Progenitor cell of endocrine pancreas (in vitro differentiated cells): Measurements from ENCODE around the gene SH2D6. TPM values are rescaled to one million over a fixed set of nuclear protein-coding genes. Genes with fewer than 3 reads are reported as not detected.

ENCODE experiments used
- DNase-seq: peaks from one replicate; pipeline ENCODE4 v3.0.0; 2021; ENCODE audit warnings: low spot score; ENCODE audit not compliant: unreplicated experiment
- H3K27ac Mint-ChIP-seq: 2 replicates; pipeline ENCODE4 v1.8.0; 2021; ENCODE audit warnings: mild to moderate bottlenecking, moderate library complexity, mixed read lengths
- H3K27me3 Mint-ChIP-seq: 2 replicates; pipeline ENCODE4 v1.8.0; 2021; ENCODE audit warnings: mixed read lengths
- H3K36me3 Mint-ChIP-seq: 2 replicates; pipeline ENCODE4 v1.8.0; 2022; ENCODE audit warnings: mixed read lengths; ENCODE audit not compliant: insufficient read depth
- H3K4me1 Mint-ChIP-seq: 2 replicates; pipeline ENCODE4 v1.8.0; 2021; ENCODE audit warnings: low read depth, mixed read lengths
- H3K4me3 Mint-ChIP-seq: 2 replicates; pipeline ENCODE4 v1.8.0; 2021; ENCODE audit warnings: low read depth, mild to moderate bottlenecking, moderate library complexity, mixed read lengths
- H3K9me3 Mint-ChIP-seq: 2 replicates; pipeline ENCODE4 v1.8.0; 2021; ENCODE audit warnings: low read depth, mixed read lengths
- total RNA-seq: library from RNA; stranded (reverse); gene quantifications from 2 replicates; pipeline ENCODE4 v1.2.1, GENCODE V29; 2021
- TF ChIP-seq, protein P1 (sequence below): fragments of 200-600 bp; sonication (generic); IDR thresholded peaks from one replicate; pipeline ENCODE4 v1.5.0; 2021; ENCODE audit warnings: antibody characterized with exemption, mild to moderate bottlenecking; ENCODE audit not compliant: unreplicated experiment

SH2D6 gene
- total RNA-seq, 1 donor from 2014 or later: 0.29 TPM

- Mint-ChIP-seq H3K36me3 (no peaks in the 10 kb centered on the region), H3K27me3 (no peaks in the 10 kb centered on the region), H3K27ac (no peak overlapping the region), H3K4me3 (no peak overlapping the region), H3K9me3 (no peaks in the 10 kb centered on the region), H3K4me1 (peaks cover 3% of the 10 kb centered on the region)
- TF ChIP-seq, protein P1, sequence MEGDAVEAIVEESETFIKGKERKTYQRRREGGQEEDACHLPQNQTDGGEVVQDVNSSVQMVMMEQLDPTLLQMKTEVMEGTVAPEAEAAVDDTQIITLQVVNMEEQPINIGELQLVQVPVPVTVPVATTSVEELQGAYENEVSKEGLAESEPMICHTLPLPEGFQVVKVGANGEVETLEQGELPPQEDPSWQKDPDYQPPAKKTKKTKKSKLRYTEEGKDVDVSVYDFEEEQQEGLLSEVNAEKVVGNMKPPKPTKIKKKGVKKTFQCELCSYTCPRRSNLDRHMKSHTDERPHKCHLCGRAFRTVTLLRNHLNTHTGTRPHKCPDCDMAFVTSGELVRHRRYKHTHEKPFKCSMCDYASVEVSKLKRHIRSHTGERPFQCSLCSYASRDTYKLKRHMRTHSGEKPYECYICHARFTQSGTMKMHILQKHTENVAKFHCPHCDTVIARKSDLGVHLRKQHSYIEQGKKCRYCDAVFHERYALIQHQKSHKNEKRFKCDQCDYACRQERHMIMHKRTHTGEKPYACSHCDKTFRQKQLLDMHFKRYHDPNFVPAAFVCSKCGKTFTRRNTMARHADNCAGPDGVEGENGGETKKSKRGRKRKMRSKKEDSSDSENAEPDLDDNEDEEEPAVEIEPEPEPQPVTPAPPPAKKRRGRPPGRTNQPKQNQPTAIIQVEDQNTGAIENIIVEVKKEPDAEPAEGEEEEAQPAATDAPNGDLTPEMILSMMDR: no peak
- no peak for DNase-seq
These were observed 8.9 kb downstream of the SH2D6 start for GRCh38 chr2:85427300-85427835.

GRCh38 chr2:85428343-85428881 is 9.9 kb downstream of the SH2D6 start:
- Mint-ChIP-seq H3K27ac (no peak overlapping the region), H3K4me1 (peaks cover 2% of the 10 kb centered on the region), H3K9me3 (no peaks in the 10 kb centered on the region), H3K4me3 (no peak overlapping the region), H3K27me3 (no peaks in the 10 kb centered on the region), H3K36me3 (no peaks in the 10 kb centered on the region)
- no peak for DNase-seq
- TF ChIP-seq, protein P1: no peak

- Mint-ChIP-seq H3K4me1 (no peaks in the 10 kb centered on the region), H3K4me3 (no peak overlapping the region), H3K27ac (peak overlapping the region; percentile 27), H3K9me3 (no peaks in the 10 kb centered on the region), H3K27me3 (no peaks in the 10 kb centered on the region), H3K36me3 (no peaks in the 10 kb centered on the region)
- no peak for DNase-seq
- TF ChIP-seq, protein P1: no peak
These were observed 10.9 kb downstream of the SH2D6 start for GRCh38 chr2:85429213-85429923.

DNA sequence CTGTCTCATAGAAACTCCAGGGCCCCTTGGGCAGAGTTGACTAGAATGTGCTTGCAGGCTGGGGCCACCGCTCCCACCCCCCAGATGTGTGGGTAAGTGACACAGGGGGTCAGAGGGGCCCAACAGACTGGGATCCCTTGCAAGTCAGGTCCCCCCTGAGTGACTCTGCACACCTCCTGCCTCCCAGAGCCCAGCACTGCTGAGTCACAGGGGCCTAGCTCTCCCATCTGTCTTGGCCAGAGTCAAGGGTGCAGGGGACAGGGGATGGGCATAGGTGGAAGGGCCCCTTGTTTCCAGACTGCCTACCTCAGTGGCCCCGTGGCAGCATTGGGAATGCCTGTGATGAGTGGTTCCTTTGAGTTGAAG is 11.4 kb downstream of the SH2D6 start:
- Mint-ChIP-seq H3K27ac (peak overlapping the region; percentile 27), H3K4me1 (no peaks in the 10 kb centered on the region), H3K36me3 (no peaks in the 10 kb centered on the region), H3K4me3 (no peak overlapping the region), H3K27me3 (no peaks in the 10 kb centered on the region), H3K9me3 (no peaks in the 10 kb centered on the region)
- no peak for DNase-seq
- TF ChIP-seq, protein P1: no peak

DNA sequence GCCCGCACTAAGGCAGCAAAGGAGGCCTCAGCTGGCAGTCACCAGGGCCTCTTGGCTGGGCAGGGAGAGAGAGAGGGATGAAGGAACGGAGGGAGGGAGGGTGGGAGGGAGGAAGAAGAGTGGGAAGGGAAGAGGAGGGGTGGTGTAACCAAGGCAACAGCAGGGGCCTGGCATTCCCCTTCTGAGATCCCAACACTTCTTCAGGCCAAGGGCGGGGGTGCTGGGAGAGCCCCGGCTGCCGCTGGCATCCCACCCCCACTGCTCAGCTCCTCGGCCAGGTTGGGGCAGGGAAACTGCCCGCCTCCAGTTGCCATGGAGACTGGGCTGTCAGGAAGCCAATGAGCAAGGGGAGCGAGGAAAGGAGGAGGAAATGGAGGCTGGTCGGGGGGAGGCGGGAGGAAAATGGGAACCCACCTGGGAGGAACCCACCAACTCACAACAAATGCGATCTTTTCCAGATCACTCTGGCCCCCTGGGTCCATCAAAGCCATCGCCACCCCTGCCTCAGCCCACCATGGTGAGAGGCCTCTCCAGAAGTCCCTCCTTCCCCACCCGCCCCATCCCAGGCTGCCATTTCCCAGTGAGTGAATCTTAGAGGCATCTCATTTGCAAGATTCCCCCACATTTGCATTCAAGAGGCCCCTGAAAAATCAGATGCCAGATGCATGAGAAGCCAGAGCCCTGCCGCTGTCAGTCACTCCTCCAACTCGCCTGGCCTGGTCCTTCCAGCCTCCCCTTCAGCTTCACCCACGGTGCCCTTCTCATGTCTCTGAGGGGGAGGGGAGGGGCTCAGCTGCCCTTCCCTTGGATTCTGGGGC is 12.4 kb downstream of the SH2D6 start:
- Mint-ChIP-seq H3K4me3 (no peak overlapping the region), H3K4me1 (no peaks in the 10 kb centered on the region), H3K9me3 (no peaks in the 10 kb centered on the region), H3K36me3 (no peaks in the 10 kb centered on the region), H3K27ac (no peak overlapping the region), H3K27me3 (no peaks in the 10 kb centered on the region)
- no peak for DNase-seq
- TF ChIP-seq, protein P1: no peak
